Measurements from ENCODE around the gene DCAF7. TPM values are rescaled to one million over a fixed set of nuclear protein-coding genes. Genes with fewer than 3 reads are reported as not detected.

The DCAF7 gene
- total RNA-seq, 1 experiment from 2014 or later = 91.5 TPM

DNA sequence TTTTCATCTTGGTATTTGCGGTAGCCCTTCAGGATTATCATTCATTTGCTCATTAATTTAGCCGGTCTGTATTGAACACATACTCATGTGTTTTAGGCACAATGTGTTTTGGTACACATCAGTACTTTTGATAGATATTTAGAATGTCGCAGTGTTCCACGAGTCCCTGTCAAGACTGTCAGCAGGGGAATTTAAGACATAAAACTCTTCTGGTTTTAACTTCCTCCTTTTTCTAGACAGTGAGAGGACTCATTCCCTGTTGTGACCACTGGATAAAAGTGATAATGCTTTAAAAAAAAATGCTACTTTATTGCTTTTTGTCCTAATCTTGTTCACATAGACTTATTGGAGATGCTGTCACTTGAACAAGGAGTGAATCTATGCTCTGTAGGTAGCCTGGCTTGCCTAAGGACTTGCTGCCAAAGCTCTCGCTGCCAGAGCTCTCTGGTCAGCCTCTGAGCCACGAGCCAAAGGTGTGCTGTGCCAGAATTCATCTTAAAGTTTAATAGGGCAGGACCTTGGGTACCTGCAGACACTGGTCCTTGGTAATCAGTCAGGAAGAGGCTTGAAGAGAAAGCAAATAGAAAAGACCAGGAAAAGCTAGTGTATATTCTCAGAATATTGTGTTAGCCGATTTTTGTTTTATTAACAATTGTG lies 5.4 kb downstream of the DCAF7 start (continued):
- TF ChIP-seq, protein P1, sequence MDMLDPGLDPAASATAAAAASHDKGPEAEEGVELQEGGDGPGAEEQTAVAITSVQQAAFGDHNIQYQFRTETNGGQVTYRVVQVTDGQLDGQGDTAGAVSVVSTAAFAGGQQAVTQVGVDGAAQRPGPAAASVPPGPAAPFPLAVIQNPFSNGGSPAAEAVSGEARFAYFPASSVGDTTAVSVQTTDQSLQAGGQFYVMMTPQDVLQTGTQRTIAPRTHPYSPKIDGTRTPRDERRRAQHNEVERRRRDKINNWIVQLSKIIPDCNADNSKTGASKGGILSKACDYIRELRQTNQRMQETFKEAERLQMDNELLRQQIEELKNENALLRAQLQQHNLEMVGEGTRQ (CRISPR knock-in tag; IDR thresholded peaks at IDR 0.05) = no peak

DNA sequence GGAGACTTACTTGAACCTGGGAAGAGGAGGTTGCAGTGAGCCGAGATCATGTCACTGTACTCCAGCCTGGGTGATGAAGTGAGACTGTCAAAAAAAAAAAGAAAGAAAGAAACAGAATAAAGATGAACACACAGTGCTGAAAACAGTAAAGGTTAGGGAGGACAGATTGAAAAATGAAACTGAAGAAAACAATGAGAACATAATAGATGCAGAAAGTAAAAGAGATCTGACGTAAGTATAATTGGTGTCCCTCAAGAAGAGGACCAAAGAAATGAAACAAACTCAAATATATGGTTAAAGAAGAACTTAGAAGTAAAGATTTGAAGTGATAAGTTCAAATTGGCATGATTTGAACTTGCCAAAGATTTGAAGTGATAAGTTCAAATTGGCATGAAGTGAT lies 7.1 kb downstream of the DCAF7 start:
- DNase-seq (ENCODE audit: low spot score) (no peak), ATAC-seq (no peak)
- ChIA-PET POLR2A (no interaction called here), CTCF (interaction anchor here (1.3 kb wide), 1 partner anchor 55 kb away, joined by 6 read pairs; no protein-coding TSS in a partner anchor)
- Mint-ChIP-seq H3K9me3 (no peaks in the 10 kb centered on the region), H3K27ac (no peak overlapping the region), H3K4me1 (peaks cover 4% of the 10 kb centered on the region), H3K4me3 (no peak overlapping the region), H3K27me3 (ENCODE audit: low read depth) (no peaks in the 10 kb centered on the region), H3K36me3 (peaks cover 10% of the 10 kb centered on the region)
- TF ChIP-seq ZNF671 (CRISPR knock-in tag; IDR thresholded peaks at IDR 0.05) (no peak), ZNF423 (CRISPR knock-in tag; IDR thresholded peaks at IDR 0.05) (no peak), GABPB1 (CRISPR knock-in tag; IDR thresholded peaks at IDR 0.05) (no peak), NFYB (CRISPR knock-in tag; conservative IDR thresholded peaks at IDR 0.05; ENCODE audit: low read depth) (no peak), FOXJ3 (CRISPR knock-in tag; IDR thresholded peaks at IDR 0.05; ENCODE audit: borderline replicate concordance) (no peak), CBFB (CRISPR knock-in tag; IDR thresholded peaks at IDR 0.05; ENCODE audit: low read depth) (no peak), TCF7 (CRISPR knock-in tag; IDR thresholded peaks at IDR 0.05; ENCODE audit: low read depth) (no peak), ZNF396 (CRISPR knock-in tag; IDR thresholded peaks at IDR 0.05; ENCODE audit: borderline replicate concordance) (no peak)
- TF ChIP-seq, protein P2, sequence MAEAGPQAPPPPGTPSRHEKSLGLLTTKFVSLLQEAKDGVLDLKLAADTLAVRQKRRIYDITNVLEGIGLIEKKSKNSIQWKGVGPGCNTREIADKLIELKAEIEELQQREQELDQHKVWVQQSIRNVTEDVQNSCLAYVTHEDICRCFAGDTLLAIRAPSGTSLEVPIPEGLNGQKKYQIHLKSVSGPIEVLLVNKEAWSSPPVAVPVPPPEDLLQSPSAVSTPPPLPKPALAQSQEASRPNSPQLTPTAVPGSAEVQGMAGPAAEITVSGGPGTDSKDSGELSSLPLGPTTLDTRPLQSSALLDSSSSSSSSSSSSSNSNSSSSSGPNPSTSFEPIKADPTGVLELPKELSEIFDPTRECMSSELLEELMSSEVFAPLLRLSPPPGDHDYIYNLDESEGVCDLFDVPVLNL (CRISPR knock-in tag; IDR thresholded peaks at IDR 0.05; ENCODE audit: borderline replicate concordance, low read depth) = no peak
- TF ChIP-seq, protein P3, sequence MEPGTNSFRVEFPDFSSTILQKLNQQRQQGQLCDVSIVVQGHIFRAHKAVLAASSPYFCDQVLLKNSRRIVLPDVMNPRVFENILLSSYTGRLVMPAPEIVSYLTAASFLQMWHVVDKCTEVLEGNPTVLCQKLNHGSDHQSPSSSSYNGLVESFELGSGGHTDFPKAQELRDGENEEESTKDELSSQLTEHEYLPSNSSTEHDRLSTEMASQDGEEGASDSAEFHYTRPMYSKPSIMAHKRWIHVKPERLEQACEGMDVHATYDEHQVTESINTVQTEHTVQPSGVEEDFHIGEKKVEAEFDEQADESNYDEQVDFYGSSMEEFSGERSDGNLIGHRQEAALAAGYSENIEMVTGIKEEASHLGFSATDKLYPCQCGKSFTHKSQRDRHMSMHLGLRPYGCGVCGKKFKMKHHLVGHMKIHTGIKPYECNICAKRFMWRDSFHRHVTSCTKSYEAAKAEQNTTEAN (CRISPR knock-in tag; IDR thresholded peaks at IDR 0.05) = no peak
- TF ChIP-seq, protein P4, sequence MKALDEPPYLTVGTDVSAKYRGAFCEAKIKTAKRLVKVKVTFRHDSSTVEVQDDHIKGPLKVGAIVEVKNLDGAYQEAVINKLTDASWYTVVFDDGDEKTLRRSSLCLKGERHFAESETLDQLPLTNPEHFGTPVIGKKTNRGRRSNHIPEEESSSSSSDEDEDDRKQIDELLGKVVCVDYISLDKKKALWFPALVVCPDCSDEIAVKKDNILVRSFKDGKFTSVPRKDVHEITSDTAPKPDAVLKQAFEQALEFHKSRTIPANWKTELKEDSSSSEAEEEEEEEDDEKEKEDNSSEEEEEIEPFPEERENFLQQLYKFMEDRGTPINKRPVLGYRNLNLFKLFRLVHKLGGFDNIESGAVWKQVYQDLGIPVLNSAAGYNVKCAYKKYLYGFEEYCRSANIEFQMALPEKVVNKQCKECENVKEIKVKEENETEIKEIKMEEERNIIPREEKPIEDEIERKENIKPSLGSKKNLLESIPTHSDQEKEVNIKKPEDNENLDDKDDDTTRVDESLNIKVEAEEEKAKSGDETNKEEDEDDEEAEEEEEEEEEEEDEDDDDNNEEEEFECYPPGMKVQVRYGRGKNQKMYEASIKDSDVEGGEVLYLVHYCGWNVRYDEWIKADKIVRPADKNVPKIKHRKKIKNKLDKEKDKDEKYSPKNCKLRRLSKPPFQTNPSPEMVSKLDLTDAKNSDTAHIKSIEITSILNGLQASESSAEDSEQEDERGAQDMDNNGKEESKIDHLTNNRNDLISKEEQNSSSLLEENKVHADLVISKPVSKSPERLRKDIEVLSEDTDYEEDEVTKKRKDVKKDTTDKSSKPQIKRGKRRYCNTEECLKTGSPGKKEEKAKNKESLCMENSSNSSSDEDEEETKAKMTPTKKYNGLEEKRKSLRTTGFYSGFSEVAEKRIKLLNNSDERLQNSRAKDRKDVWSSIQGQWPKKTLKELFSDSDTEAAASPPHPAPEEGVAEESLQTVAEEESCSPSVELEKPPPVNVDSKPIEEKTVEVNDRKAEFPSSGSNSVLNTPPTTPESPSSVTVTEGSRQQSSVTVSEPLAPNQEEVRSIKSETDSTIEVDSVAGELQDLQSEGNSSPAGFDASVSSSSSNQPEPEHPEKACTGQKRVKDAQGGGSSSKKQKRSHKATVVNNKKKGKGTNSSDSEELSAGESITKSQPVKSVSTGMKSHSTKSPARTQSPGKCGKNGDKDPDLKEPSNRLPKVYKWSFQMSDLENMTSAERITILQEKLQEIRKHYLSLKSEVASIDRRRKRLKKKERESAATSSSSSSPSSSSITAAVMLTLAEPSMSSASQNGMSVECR (CRISPR knock-in tag; IDR thresholded peaks at IDR 0.05; ENCODE audit: borderline replicate concordance) = no peak
- TF ChIP-seq, protein P5, sequence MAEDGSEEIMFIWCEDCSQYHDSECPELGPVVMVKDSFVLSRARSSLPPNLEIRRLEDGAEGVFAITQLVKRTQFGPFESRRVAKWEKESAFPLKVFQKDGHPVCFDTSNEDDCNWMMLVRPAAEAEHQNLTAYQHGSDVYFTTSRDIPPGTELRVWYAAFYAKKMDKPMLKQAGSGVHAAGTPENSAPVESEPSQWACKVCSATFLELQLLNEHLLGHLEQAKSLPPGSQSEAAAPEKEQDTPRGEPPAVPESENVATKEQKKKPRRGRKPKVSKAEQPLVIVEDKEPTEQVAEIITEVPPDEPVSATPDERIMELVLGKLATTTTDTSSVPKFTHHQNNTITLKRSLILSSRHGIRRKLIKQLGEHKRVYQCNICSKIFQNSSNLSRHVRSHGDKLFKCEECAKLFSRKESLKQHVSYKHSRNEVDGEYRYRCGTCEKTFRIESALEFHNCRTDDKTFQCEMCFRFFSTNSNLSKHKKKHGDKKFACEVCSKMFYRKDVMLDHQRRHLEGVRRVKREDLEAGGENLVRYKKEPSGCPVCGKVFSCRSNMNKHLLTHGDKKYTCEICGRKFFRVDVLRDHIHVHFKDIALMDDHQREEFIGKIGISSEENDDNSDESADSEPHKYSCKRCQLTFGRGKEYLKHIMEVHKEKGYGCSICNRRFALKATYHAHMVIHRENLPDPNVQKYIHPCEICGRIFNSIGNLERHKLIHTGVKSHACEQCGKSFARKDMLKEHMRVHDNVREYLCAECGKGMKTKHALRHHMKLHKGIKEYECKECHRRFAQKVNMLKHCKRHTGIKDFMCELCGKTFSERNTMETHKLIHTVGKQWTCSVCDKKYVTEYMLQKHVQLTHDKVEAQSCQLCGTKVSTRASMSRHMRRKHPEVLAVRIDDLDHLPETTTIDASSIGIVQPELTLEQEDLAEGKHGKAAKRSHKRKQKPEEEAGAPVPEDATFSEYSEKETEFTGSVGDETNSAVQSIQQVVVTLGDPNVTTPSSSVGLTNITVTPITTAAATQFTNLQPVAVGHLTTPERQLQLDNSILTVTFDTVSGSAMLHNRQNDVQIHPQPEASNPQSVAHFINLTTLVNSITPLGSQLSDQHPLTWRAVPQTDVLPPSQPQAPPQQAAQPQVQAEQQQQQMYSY (CRISPR knock-in tag; IDR thresholded peaks at IDR 0.05) = no peak

Measured in WTC11 (cell line).